KOPT-K1 (cell line): Measurements from ENCODE around the gene TM4SF4.

Experiments
- H3K27ac ChIP-seq: fragments of 200-600 bp; sonication (generic); 2 replicates; pipeline ENCODE4 v1.5.1; 2016; ENCODE audit warnings: antibody characterized with exemption, mild to moderate bottlenecking, low read depth, low read length; ENCODE audit not compliant: poor library complexity, severe bottlenecking
- H3K36me3 ChIP-seq: fragments of 200-600 bp; sonication (generic); 2 replicates; pipeline ENCODE4 v1.5.1; 2017; ENCODE audit warnings: antibody characterized with exemption, mild to moderate bottlenecking, low read length, moderate library complexity; ENCODE audit not compliant: insufficient read depth
- H3K9me3 ChIP-seq: fragments of 200-600 bp; sonication (generic); 2 replicates; pipeline ENCODE4 v1.5.1; 2017; ENCODE audit warnings: antibody characterized with exemption, low read length, mild to moderate bottlenecking; ENCODE audit not compliant: insufficient read depth, poor library complexity, severe bottlenecking

Gene TM4SF4

DNA sequence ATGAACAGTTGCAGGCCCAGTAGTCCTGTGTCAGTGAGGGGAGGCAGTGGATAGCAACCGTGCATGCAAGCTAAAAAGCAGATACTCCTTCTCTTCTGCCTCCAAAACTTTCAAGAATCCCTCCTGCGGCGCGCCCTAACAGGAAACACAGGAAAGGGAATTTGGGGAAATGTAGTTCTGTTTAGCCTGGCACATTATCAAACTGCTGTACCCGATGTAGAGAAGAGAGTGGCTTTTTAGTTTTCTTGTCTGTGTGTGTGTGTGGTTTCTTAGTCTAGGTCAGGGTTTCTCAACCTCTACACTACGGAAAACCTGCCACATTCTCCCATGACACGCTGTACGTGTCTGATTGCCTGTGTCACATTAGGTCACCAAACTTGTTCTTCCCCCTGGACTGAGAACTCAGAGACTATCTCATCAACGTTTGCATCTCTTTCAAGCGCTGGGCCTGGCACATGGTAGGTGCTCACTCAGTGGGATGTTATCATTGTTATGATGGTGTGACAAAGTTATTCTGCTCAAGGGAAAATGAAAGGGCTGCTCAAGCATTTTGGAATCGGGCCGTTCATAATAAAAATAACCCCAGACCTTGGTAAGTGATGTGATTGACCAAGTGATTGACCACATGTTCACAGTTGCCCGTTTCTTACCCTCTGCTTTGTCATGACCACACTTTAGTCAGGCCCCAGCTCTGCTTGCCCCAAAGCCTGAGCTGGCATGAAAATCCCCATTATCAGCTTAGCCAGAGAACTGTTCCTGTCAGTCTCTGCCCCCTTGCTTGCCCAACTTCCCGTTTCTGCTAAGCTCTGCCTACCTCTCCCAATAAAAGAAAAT, 33.2 kb downstream of the TM4SF4 start:
- no peaks in the 10 kb centered on the region for H3K36me3 ChIP-seq
- H3K9me3 ChIP-seq, result no peaks in the 10 kb centered on the region
- H3K27ac ChIP-seq, result no peak overlapping the region

GRCh38 chr3:149509526-149509925, 35.0 kb downstream of the TM4SF4 start:
- Histone ChIP-seq H3K27ac (no peak overlapping the region), H3K9me3 (no peaks in the 10 kb centered on the region), H3K36me3 (no peaks in the 10 kb centered on the region)

DNA sequence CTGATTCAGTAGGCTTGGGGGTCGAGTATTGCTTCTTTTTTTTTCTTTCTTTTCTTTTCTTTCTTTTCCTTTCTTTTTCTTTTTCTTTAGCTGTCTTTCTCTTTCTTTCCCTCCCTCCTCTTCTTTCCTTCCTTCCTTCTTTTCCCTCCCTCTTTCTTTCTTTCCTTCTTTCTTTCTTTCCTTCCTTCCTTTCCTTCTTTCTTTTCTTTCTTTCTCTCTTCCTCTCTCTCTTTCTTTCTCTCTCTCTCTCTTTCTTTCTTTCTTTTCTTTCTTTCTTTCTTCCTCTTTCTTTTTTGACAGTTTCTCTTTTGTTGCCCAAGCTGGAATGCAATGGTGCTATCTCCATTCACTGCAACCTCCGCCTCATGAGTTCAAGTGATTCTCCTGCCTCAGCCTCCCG, 36.0 kb downstream of the TM4SF4 start:
- H3K36me3 ChIP-seq, result no peaks in the 10 kb centered on the region
- no peaks in the 10 kb centered on the region for H3K9me3 ChIP-seq
- no peak overlapping the region for H3K27ac ChIP-seq

DNA sequence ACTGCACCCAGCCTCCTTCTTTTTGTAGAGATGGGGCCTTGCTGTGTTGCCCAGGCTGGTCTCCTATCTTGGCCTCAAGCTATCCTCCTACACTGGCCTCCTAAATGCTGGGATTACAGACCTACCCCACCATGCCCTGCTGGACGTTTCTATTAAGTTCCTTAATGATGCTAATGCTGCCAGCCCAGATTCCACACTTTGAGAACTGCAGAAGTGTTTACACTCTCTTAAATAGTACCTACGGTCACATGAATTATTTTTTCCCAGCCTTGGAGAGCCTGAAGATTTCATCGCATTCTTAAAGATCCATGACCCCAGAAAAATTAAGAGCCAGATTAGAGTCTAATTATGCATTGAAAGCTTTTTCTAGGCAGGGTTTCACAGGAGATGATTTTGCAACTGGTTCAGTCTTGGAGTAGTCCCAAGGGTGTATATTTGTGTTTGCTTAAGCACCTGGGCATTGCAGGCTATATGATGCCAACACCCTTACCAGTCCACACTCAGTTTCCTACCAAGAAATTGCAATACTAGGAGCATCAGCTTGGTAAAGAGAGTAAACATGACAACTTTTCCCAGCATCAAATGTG, 36.6 kb downstream of the TM4SF4 start:
- Histone ChIP-seq H3K36me3 (no peaks in the 10 kb centered on the region), H3K9me3 (no peaks in the 10 kb centered on the region), H3K27ac (no peak overlapping the region)

GRCh38 chr3:149512073-149512782, 37.7 kb downstream of the TM4SF4 start:
- no peak overlapping the region for H3K27ac ChIP-seq
- no peaks in the 10 kb centered on the region for H3K9me3 ChIP-seq
- H3K36me3 ChIP-seq, result no peaks in the 10 kb centered on the region

GRCh38 chr3:149514471-149514870, 40.0 kb downstream of the TM4SF4 start:
- Histone ChIP-seq H3K9me3 (no peaks in the 10 kb centered on the region), H3K36me3 (no peaks in the 10 kb centered on the region), H3K27ac (no peak overlapping the region)

GRCh38 chr3:149515249-149515648, 40.8 kb downstream of the TM4SF4 start:
- Histone ChIP-seq H3K27ac (no peak overlapping the region), H3K9me3 (no peaks in the 10 kb centered on the region), H3K36me3 (no peaks in the 10 kb centered on the region)

GRCh38 chr3:149516920-149517319, 42.4 kb downstream of the TM4SF4 start:
- H3K36me3 ChIP-seq, result no peaks in the 10 kb centered on the region
- no peak overlapping the region for H3K27ac ChIP-seq
- H3K9me3 ChIP-seq, result no peaks in the 10 kb centered on the region

DNA sequence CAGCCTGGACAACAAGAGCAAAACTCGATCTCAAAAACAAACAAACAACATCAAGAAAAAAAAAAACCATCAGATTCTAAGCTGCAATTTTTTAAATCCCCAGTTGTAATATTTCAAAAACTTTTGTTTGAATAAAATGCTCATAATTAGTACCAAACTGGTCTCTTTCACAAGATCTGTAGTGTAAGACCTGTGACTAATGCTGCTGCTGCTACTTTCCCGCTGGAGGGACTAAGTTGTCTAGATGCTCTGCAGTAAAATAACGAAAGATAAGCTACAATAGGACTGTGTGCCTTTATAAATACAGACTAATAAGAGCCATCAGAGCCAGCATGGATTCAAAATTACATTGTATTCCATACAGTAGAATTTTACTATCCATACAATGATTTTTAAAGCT, 45.4 kb downstream of the TM4SF4 start:
- Histone ChIP-seq H3K36me3 (no peaks in the 10 kb centered on the region), H3K27ac (no peak overlapping the region), H3K9me3 (no peaks in the 10 kb centered on the region)

DNA sequence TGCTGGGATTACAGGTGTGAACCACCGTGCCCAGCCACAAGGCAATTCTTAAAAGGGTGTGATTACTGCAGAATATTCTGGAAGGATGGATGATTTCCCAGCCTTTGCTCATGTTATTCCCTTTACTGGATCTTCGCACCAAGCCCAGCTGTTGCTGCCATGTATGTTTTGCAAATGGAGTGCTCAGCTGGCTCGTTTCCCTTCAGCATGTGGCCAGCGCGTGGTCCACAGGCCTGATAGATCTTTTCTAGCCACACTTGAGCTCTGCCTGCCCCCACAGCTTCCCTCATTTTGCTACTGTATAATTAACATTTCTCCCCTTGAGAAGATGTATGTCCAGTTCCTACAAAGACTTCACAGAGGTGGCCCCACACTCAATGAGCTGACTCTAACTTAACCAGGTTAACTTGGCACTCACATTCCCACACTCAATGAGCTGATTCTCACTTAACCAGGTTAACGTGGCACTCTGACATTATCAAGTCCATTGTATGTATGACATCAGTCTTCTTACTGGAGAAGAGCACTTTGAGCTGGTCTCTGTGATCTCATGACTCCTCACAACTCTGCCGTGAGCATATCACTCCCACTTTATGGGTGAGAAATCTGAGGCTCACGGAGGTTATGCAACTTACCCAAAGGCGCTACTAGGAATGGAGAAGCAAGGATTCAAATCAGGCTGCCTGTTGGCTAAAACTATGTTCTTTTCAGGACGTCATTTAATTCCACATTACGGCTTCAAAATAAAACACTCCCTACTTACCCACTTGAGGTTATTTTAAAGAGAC, 49.2 kb downstream of the TM4SF4 start:
- Histone ChIP-seq H3K27ac (no peak overlapping the region), H3K9me3 (no peaks in the 10 kb centered on the region), H3K36me3 (no peaks in the 10 kb centered on the region)

- Histone ChIP-seq H3K9me3 (no peaks in the 10 kb centered on the region), H3K36me3 (no peaks in the 10 kb centered on the region), H3K27ac (no peak overlapping the region)
Observed at GRCh38 chr3:149527531-149528339, 53.2 kb downstream of the TM4SF4 start.

GRCh38 chr3:149528340-149528650, 53.8 kb downstream of the TM4SF4 start:
- Histone ChIP-seq H3K36me3 (no peaks in the 10 kb centered on the region), H3K9me3 (no peaks in the 10 kb centered on the region), H3K27ac (no peak overlapping the region)

DNA sequence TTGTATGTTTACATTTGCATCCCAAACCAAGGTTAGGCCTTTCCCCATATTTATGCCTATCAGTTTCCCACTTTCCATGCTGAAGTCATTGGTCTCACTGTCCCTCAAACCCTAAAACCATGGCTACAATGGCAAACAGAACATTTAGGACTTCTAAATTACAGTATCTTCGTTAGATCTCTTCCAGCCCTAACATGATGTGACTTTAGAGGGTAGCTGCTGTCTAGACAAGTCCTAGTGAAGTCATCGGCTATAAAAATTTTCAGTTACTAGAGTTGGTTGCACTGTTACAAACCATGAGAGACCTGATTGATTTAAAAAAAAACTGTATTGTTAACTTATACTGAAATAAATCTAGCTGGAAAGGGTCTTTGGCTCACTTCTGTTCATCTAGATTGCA, 54.6 kb downstream of the TM4SF4 start:
- Histone ChIP-seq H3K9me3 (no peaks in the 10 kb centered on the region), H3K27ac (no peak overlapping the region), H3K36me3 (no peaks in the 10 kb centered on the region)

- no peaks in the 10 kb centered on the region for H3K36me3 ChIP-seq
- H3K9me3 ChIP-seq, result no peaks in the 10 kb centered on the region
- H3K27ac ChIP-seq, result no peak overlapping the region
Observed at GRCh38 chr3:149532489-149533180, 58.1 kb downstream of the TM4SF4 start.
